A172 (cell line): ENCODE data around the gene C11orf42. TPM values are rescaled to one million over a fixed set of nuclear protein-coding genes. Genes with fewer than 3 reads are reported as not detected.
"Not testable (repeated sequence)": the region's sequence is repeated elsewhere in the genome, so short reads cannot be mapped to it uniquely, and the experiment has no call there.

Experiments used
- DNase-seq: peaks from one replicate; pipeline ENCODE4 v3.0.0-alpha.2; 2015; ENCODE audit warnings: low spot score
- total RNA-seq: library from RNA; depleted of rRNA; stranded (reverse); fragments of >200 nt; shearing (Covaris generic); gene quantifications from 2 replicates; pipeline ENCODE4 v1.2.3, GENCODE V29; 2014

C11orf42 gene
- total RNA-seq, 1 experiment from 2014 or later: not detected

- DNase-seq: no peak
Observed at GRCh38 chr11:6223854-6224253, 18.5 kb downstream of the C11orf42 start.

GRCh38 chr11:6224421-6224820 is 19.1 kb downstream of the C11orf42 start:
- DNase-seq: no peak

- DNase-seq: no peak
Observed at GRCh38 chr11:6225024-6225423, 19.7 kb downstream of the C11orf42 start.

- DNase-seq: no peak
Observed at GRCh38 chr11:6225896-6226295, 20.5 kb downstream of the C11orf42 start.

- no peak for DNase-seq
Observed at GRCh38 chr11:6228520-6228919, 23.2 kb downstream of the C11orf42 start.

- DNase-seq: no peak
Observed at GRCh38 chr11:6229911-6230310, 24.6 kb downstream of the C11orf42 start.

- no peak for DNase-seq
Observed at GRCh38 chr11:6232899-6233298, 27.5 kb downstream of the C11orf42 start.

- DNase-seq: no peak
Observed at GRCh38 chr11:6233984-6234386, 28.6 kb downstream of the C11orf42 start.

- DNase-seq: peak; percentile 99
Observed at GRCh38 chr11:6234387-6235107, 29.2 kb downstream of the C11orf42 start, which contains the start of gene FHIP1B. FHIP1B (minus strand) TSS chr11:6234636; CDS start chr11:6224516, 10,120 bp downstream.

- no peak for DNase-seq
Observed at GRCh38 chr11:6237266-6237665, 31.9 kb downstream of the C11orf42 start.

- no peak for DNase-seq
Observed at GRCh38 chr11:6237761-6238302, 32.5 kb downstream of the C11orf42 start.

GRCh38 chr11:6238902-6239301 is 33.5 kb downstream of the C11orf42 start, which contains the start of gene CNGA4:
CNGA4 (plus strand) TSS chr11:6239089; CDS start chr11:6239207, 118 bp downstream.
- no peak for DNase-seq

- no peak for DNase-seq
Observed at GRCh38 chr11:6240139-6240538, 34.8 kb downstream of the C11orf42 start.

GRCh38 chr11:6240781-6241180 is 35.4 kb downstream of the C11orf42 start:
- DNase-seq: no peak

- DNase-seq: no peak
Observed at GRCh38 chr11:6241316-6241715, 36.0 kb downstream of the C11orf42 start.

- DNase-seq: no peak
Observed at GRCh38 chr11:6245536-6245935, 40.2 kb downstream of the C11orf42 start.

- DNase-seq: no peak
Observed at GRCh38 chr11:6248248-6248647, 42.9 kb downstream of the C11orf42 start.

GRCh38 chr11:6248897-6249296 is 43.5 kb downstream of the C11orf42 start:
- not testable (repeated sequence) for DNase-seq

GRCh38 chr11:6249770-6250555 is 44.6 kb downstream of the C11orf42 start:
- peak; percentile 95 for DNase-seq

- peak; percentile 66 for DNase-seq
Observed at GRCh38 chr11:6251120-6251733, 45.9 kb downstream of the C11orf42 start.

- no peak for DNase-seq
Observed at GRCh38 chr11:6251990-6252473, 46.7 kb downstream of the C11orf42 start.

- DNase-seq: no peak
Observed at GRCh38 chr11:6253197-6253596, 47.8 kb downstream of the C11orf42 start.
